Stimulated activated CD8-positive, alpha-beta memory T cell treated with anti-CD3 and anti-CD28 coated beads, Interleukin-4, amount 100 ng/mL, for 4 hours (primary cell): ENCODE results near the gene CBY2.
"Not testable (repeated sequence)": the region's sequence is repeated elsewhere in the genome, so short reads cannot be mapped to it uniquely, and the experiment has no call there.

Experiments
- DNase-seq, 2 donors: peaks; one replicate each; pipeline ENCODE4 v3.0.0-alpha.2; 2020; ENCODE audit warnings: low read depth in 2 of 2, low spot score in 1 of 2

CBY2 gene

GRCh38 chr13:45737571-45738017, 35.5 kb downstream of the CBY2 start:
- no peak for DNase-seq

GRCh38 chr13:45742985-45743384, 40.9 kb downstream of the CBY2 start:
- no peak for DNase-seq

- DNase-seq, result no peak
These were observed 42.9 kb downstream of the CBY2 start for GRCh38 chr13:45744979-45745378.

- DNase-seq, result no peak
These were observed 45.0 kb downstream of the CBY2 start for GRCh38 chr13:45747071-45747470.

GRCh38 chr13:45748941-45749759, 47.0 kb downstream of the CBY2 start:
- DNase-seq, result no peak

GRCh38 chr13:45750566-45750965, 48.4 kb downstream of the CBY2 start:
- no peak for DNase-seq

- DNase-seq, result no peak
These were observed 49.8 kb downstream of the CBY2 start for GRCh38 chr13:45751885-45752284.

- DNase-seq, result no peak
These were observed 50.4 kb downstream of the CBY2 start for GRCh38 chr13:45752510-45752909.

- DNase-seq, result not testable (repeated sequence)
These were observed 54.4 kb downstream of the CBY2 start for GRCh38 chr13:45756498-45756897.

GRCh38 chr13:45757589-45757988, 55.5 kb downstream of the CBY2 start:
- DNase-seq, result not testable (repeated sequence)

- DNase-seq, result no peak
These were observed 61.3 kb downstream of the CBY2 start for GRCh38 chr13:45763419-45763818.
